DLD1 (cell line): ENCODE data around the gene KCNQ1.

ENCODE experiments used
- in situ Hi-C: cut with HindIII; loops from 2 replicates; pipeline ENCODE4 v1.10.0; 2017; ENCODE audit warnings: low sequenced_read_pairs

The KCNQ1 gene

DNA sequence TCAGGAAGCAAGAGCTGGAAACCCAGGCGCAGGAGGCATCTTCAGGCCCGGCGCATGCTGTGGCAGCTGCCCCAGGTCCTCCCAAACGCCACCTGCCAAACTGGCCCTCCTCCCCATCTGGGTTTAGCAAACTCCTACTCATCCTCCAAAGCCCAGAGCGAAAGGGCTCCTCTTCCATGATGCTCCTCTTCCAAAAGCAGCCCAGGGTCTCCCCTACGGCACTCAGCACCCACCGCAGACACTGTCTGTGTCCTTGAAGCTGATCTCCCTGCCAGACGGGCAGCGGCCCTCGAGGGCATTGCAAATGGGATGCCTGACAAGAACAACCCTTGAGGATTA lies 414.9 kb downstream of the KCNQ1 start:
- in situ Hi-C loops = no loop called here

DNA sequence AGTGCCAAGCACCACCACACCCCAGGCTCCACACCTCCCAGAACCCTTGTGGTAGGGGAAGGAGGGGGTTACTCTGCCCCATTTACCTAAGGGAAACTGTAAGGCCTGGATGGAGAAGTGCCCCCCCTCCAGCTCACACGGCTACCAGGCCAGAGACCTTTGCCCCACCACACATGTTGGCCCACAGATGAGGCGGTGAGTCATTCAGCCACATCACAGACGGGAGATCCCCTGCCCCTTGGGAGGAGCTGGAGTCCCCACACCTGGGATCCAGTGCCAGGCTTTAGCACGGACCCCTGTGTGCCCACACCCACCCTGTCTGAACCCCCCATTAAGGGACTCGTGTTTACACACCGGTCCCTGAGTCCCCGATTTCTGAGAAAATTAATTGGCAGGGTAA lies 415.8 kb downstream of the KCNQ1 start:
- in situ Hi-C loops = no loop called here

DNA sequence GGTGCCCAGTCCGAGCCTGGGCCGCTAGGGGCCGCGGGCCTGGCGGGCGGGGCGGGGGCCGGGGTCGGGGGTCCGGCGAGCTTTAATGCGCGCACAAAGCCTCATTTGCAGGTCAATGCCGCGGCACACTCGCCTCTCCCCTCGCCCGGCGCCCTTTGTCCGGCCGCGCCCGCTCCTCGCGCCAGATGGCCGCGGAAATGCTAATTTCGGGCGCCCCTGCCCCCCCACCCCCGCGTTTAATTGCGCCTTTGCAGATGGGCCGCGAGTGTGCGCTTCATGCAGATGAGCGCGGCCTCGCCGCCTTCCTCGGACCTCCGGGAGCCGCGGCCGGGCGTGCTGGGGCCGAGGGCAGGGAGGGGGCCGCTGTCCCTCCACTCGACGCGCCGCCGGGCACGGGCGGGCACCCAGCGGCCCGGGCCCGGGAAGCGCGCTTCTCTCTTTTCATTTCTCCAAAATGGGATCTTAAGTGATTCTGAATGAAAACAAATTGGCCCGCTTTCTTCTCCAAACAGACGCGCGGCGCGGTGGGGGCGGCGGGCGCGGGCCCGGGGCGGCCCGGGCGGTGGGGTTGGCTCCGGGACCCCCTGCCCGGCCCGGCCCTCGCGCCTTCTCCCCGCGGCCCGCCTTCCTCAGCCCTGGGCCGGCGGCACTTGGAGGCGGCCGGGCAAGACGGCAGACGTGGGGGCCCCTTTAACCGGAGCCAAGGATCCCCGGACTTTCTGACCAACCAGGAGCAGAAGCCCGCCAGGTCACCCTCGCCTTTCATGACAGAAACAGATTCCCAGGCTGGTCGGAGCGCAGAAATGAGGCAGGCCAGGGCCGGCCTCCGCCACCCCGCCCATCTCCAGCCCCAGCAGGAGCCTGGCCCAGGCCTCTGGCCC lies 417.8 kb downstream of the KCNQ1 start:
- in situ Hi-C loops = no loop called here

DNA sequence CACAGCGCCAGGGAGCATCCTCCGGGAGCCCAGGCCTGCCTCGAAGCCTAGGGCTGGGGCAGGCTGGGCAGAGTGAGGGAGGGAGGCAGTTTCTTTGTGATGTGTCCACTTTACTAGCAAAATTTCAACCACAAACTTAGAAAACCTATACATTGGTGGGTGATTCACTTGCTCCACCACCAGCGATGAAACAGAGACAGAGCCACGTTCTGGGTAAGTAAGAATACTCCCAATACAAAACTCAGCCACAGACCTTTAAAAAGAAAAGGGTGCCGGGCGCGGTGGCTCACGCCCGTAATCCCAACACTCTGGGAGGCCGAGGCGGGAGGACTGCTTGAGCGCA lies 418.4 kb downstream of the KCNQ1 start:
- in situ Hi-C loops = no loop called here

DNA sequence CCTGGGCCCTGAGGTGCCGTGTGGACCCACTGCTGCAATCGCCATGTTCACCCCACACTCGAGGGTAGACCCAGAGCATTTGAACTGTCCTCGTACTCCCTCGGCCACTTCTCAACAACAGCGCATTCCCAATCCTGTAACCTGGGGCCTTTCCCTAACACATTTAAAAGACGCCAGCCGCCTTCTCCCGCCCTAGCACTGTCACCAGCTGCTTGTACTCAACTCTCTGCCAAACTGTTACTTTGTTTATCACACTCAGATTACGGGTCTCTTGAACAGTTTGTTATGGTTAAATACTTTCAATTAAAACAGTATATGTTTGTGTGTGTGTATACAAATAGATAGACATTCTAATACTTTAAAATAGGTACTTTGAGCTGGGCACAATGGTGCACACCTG lies 420.1 kb downstream of the KCNQ1 start:
- in situ Hi-C loops = no loop called here

DNA sequence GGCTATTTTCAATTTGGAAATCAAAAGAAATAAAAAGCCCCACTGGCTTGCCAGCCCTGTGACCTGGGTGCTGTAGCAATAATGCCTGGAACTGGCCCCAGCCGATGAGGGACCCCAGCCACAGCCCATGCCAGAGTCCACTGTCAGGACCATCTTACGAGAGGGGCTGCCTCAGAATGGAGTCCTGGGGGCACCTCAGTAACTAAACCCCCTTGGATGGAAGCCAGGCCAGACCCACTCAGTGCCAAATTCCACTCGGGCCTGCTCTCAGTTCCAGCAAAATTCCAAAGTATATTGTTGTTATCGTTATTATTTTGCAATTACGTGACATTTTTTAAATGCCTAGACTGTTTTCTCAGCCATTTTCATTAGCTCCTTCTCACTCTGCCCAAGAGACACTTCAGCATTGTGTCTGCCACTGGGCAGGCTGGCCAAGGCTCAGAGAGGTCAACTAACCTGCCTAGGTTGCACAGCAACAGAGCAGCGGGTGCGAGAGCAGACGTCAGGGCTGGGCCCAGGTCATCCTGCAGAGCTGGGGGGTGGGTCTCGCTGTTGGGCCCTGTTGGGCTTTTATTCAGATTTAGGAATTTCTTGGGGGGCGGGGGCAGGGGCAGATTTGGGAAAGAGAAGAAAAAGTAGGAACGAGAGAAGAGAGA lies 421.2 kb downstream of the KCNQ1 start:
- in situ Hi-C loops = no loop called here

DNA sequence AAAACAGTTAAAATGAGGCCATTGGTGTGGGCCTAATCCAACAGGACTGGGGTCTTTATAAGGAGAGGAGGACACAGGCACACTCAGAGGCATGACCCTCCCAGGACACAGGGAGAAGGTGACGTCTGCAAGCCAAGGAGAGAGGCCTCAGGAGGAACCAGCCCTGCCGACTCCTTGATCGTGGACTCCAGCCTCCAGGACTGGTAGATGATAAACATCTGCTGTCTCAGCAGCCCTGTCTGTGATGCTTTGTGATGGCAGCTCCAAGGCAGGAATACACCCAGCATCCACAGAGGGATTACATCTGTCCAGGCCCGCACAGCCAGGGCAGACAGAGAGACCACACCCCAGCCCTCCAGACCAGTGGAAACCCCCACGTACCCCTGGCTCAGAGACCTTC lies 422.3 kb downstream of the KCNQ1 start:
- in situ Hi-C loops = no loop called here

DNA sequence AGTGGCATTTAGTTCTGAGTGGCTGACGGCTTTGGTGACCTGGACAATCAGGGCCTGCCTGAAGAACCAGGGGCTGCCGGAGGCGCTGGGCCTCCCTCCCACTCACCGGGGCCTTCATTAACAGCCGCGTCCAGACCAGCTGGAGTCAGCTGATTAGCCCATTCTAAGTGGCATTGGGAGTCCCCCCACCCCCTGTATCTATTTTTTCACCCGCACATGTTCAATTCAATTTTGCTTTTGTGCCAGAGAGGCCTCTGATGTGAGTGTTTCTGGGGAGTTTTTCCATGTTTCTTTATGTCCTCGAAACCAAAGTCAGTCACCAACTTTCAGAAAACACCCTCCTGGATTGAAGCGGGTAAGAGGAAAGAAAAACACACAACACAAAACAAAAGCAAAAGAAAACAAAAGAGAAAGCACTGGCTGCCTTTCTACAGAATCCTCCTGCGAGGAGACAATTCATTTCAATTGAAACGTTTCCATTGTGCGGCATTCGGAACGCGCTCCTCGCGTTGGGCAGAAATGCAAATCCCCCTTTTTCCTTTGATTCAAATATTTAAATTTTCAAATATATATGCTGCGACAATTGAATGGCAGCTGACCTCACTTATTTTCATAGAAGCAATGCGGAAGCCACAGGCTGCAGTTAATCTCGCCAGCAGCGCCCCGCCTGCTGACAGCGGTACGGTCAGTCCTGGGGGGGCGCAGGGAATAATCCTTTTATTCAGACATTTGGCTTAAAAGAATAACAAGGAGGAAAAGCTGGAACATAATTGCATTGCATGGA lies 423.1 kb downstream of the KCNQ1 start:
- in situ Hi-C loops = no loop called here

DNA sequence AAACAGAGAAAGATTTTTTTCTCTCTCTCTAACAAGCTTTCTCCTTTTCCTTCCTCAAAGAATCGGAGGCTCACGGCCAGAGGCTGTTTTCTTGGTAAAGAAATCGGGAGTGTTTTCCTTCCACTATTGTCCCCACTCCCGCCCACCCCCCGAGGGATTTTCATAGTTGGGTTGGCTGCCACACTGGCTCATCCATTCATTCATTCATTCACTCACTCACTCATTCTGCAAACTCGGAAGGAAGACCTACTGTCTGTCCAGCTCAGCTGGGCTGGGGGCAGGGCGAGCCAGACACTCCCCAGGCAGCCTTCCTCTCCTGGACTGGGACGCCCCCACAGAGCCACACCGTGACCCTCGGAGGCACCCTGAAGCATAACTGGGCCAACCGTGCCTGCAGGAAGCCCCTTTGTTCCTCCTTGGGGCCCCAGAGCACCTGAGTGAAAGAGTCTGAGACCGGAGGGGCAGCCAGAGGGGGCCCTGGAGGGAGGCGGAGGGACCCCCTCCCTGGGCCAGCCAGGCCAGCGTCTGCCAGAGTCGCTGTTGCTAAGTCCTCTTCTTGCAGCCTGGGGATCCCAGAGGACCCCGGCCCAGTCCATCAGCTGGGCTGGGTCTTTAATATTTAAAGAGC lies 423.8 kb downstream of the KCNQ1 start:
- in situ Hi-C loops = no loop called here

DNA sequence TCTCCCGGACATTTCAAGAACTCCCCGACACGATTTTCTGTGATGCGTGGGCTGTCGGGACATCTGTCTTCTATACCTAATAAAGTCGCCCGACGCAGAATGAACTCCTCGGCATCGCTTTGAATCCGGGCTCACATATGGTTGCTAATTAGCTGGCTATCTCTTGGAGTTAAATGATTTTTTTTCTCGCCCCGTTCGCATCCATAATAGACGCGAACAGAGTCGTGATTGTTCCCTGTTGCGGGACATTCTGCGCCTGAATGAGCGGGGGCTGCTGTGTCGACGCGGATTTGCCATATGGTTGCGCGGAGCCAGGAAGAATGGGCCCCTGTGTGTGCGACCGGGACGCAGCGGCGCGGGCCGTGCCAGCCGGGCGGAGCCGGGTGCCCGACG lies 424.3 kb downstream of the KCNQ1 start:
- in situ Hi-C loops = no loop called here

DNA sequence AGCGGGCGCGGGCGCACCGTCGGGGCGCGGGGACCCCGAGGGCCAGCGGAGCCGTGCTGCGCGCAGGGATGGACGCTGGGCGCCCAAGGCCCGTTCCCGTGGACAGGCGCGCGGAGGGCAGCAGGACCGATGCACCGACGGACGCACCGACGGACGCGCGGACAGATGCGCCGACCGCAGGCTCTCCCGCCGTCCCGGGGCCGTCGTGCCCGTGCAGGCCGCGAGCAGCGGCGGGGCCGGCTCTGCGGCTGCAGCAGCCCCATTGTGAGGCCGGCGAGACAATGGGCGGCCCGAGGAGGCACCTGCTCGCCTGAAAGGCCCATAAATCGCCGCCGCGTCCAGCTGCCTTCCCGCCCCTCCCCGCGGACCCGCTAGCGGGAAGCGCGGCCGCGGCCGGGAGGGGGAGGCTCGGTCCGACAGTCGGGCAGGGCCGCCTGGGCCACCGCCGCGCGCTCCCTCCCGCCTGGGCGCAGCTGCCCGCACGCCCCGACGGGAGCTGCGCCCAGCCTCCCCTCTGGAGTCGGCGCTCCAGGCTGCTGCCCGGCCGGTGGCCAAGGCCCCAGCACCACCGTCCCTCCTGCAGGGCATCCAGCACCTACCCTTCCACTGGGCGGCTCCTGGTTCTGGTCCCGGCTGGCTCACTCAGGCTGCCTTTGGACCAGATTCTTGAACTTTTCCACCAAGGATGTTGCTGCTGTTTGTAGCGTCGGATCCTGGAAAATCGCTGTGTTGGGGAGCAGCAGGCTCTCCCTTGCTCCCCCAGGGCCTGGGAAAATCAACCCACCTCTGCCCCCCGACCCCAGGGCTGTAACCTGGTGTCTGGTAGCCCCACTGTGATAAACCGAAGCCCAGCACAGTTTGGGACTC lies 425.0 kb downstream of the KCNQ1 start:
- in situ Hi-C loops = loop anchor here (5.0 kb wide), 1 partner anchor 102 kb away; no protein-coding TSS in a partner anchor

DNA sequence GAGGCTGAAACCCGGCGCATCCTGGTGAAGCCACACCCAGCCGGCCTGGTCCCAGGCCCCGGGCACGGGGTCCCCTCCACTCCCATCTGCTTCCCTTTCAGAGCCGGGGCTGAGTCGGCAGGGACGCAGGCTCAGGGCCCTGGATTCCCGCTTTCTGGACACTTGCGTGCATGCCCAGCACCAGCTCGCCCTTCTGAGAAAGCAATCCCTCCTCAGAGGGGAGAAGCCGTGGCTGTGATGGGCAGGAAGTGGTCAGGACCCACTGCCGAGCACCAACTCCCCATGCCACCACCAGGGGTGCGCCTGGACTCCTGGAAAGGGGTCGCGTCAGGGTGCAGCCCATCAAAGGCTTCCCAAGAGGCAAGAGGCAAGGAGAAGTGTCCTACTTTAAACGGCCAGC lies 425.7 kb downstream of the KCNQ1 start:
- in situ Hi-C loops = loop anchor here (5.0 kb wide), 1 partner anchor 103 kb away; no protein-coding TSS in a partner anchor

DNA sequence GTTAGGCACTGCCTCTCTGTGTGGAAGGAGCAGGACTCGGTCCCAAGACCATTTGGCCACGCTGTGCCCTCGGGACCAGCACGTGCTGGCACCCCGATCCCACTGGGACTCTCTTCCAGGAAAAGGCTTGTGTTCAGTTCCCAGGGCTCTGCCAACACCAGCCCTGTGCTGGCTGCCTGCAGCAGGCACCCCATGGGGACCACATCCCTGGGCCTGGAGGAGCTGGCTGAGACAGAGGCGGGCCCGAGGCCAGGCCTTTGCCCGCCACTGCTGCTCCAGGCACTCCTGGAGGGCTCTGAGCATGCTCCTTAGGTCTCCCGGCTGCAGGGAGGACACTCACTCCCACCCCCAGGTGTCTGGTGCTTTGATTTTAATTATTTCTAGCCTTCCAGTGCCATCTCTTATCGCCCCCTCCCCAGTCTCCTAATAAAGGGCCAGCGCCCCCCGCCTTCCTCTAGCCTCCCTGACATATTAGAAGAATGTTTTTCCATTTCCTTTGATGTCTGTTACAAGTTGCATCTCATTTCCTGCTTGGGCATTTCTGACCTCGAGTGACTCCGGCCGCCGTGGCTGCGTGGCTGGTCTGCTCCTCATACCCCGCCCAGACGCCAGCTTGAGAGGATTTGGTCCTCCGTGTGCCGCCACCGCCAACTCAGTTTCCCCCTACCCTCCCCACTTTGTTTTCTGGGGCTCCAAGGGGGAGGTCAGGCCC lies 426.3 kb downstream of the KCNQ1 start:
- in situ Hi-C loops = loop anchor here (5.0 kb wide), 1 partner anchor 104 kb away; no protein-coding TSS in a partner anchor

DNA sequence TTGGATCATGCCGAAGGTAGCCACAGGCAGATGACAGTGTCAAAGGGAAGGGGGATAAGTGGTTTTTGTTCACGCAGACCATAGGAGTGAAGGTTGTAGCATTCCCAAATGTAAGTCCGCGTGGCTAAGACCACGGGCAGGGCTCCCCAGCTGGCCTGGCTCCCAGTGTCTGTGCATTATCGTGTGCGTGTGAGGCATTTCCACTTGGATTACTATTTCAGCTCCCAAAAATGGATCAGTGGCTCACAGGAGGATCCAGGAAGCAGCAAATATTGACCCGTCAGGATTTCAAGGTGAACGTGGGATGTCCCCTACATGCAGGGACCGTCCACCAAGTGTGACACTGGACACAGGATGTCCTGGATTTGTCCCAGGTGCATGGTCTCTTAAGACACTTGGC lies 430.2 kb downstream of the KCNQ1 start:
- in situ Hi-C loops = loop anchor here (5.0 kb wide), 1 partner anchor 108 kb away; no protein-coding TSS in a partner anchor

DNA sequence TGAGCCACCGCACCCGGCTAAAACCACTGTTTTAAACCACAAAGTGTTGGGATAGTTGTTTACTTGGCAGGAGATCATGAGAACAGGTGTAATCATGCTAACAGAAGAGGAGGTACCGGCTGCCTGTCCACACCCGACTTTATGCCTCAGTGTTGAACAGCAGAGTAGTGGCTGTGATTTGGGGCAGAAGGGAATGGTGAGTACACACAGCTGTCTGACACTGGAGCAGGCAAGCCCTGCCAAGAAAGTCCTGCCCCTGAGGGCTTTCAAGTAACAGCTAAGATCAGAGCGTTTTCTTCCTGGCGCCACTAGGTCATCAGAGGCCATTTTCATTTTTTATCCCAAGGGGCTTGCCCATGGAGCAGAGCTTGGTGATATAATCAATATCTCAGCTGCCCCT lies 432.7 kb downstream of the KCNQ1 start:
- in situ Hi-C loops = no loop called here

DNA sequence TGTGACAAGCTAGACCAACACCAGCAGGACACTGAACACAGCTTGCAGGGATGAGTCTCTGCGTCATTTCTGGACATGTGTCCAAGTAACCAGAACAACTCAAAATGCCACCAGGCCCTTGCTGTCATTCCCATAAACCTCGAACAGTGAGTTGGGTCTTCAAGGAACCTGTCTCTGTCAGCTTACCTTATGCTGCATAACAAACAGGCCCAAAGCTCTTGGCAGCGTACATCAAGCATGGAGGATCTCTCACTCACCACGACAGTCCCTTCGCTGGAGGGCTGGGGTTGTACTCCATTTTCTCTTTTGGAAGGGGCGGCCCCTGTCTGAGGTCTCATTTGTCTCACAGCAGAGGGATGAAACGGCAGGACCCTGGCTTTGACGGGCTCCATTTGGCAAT lies 434.0 kb downstream of the KCNQ1 start:
- in situ Hi-C loops = no loop called here

DNA sequence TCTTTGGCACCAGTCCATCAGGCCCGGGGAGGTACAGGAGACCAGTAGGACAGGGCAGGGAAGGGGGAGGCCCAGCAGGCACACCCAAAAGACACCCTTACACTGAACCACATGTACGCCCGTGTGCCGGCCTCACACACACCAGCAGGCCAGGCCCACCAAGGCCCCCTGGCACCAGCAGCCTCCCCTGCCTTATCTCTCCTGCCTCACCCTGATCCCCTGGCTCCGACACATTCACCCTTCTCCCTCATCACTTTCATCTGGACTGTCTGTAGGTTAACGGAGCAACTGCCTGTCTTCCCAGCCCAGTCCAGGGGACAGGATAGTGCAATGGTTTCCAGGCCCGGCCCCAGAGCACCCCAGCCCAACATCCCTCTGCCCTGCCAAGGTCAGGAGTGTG lies 435.8 kb downstream of the KCNQ1 start:
- in situ Hi-C loops = no loop called here

DNA sequence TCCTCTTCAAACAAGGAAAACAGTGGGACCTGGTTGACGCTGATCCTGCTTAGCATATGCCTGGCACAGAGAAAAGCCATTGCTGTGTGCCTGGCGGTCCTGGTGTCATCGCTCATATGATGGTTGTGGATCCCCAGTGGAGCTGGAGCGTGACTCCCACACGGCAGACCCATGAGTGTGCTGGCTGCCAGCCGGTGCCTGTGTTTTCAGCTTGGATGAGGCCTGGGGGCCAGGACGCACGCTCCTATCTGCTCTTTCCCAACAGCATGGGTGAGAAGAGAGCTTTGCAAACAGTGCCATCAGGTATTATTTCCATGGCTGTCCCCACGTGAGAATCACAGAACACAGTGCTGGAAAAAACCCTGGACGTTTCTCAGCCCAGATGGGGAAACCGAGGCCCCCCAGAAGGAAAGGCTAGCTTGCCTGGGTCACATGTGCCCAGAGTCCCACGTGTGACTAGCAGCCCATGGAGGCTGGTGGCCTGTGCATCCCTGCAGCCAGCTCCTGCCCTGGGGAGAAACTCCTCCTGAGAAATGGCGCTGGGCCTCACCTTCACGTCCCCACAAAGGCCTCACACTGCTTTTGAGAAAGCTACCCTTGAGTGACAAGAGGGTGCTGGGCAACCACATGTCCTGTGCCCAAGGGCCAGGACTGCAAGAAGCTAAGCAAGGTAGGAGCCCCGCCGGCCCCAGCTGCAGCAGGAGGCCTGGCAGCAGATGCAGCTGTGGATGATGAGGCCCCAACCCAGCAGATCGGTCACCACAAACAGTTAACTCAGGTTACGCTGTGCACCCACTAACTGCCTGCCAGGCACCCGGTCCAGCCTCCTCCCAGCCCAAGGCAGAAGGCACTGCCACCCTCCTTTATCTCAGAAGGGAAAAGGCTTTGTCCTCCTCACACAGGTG lies 436.5 kb downstream of the KCNQ1 start:
- in situ Hi-C loops = no loop called here

DNA sequence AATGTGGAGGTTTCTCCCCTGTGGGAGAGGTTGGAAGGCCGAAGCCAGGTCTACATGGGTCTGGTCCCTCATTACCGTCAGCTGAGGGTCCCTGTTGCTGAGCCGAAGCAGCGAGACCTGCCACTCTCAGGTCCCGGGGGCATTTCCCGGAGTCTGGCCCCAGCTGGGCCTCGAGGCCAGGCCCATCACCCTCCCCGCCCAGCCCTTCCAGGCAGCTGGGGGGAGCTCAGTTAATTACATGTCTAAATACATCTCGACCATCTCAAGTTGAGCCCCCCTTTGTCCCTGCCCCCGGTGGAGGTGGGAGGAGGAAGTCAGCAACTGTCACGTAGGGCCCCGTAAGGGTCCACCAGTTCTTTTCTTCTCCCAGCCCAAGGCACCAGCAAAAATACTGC lies 437.2 kb downstream of the KCNQ1 start:
- in situ Hi-C loops = no loop called here
